ENCODE measurements around the gene CCM2L.
"Not testable (repeated sequence)": the region's sequence is repeated elsewhere in the genome, so short reads cannot be mapped to it uniquely, and the experiment has no call there.

CCM2L gene

DNA sequence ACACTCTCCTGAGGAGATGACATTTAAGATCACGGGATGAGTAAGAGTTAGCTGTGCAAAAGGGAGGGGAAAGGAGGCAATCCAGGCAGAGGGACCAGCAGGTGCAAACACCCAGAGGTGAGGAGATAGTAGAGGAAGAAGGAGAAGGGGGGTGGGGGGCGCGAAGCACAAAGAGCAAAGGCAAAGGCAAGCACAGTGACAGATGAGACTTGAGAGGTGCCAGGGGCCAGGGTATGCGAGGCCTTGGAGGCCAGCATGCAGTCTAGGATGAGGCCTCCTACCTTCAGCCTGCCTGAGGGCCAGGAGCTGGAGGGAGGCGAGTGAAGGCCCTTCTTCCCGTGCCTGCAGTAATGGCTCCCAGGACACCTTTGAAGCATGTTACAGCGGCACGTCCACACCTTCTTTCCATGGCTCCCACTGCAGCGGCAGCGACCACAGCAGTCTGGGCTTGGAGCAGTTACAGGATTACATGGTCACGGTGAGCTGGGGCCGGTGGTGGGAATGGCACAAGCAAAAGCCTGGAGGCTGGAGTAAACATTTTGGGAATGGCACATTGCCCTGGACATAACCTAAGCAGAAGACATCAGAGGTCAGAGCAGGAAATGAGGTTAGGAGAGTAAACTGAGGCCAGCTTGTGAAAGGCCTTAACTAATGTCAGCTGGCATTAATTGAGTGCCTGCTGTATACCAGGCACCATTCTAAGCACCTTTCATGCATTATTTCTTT lies 18.6 kb downstream of the CCM2L start:
- DNase-seq (ENCODE audit: low read depth in 2 of 2), result no peak

GRCh38 chr20:32029561-32029960 lies 19.3 kb downstream of the CCM2L start:
- no peak for DNase-seq (ENCODE audit: low read depth in 2 of 2)

GRCh38 chr20:32031007-32031958 lies 21.0 kb downstream of the CCM2L start:
- DNase-seq (ENCODE audit: low read depth in 2 of 2), result peak; percentile 21 to 51

GRCh38 chr20:32033316-32033715 lies 23.1 kb downstream of the CCM2L start:
- no peak for DNase-seq (ENCODE audit: low read depth in 2 of 2)

DNA sequence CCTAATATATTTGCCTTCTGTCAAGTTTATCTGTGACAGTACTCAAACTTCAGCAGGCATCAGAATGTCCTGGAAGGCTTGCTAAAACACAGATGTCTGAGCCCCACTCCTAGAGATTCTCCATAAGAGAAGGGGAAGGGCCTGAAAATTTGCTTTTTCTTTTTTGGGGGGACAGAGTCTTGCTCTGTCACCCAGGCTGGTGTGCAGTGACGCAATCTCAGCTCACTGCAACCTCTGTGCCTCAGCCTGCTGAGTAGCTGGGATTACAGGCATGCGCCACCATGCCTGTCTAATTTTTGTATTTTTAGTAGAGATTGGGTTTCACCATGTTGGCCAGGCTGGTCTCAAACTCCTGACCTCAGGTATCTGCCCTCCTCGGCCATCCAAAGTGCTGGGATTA lies 23.5 kb downstream of the CCM2L start:
- not testable (repeated sequence) for DNase-seq (ENCODE audit: low read depth in 2 of 2)

- no peak for DNase-seq (ENCODE audit: low read depth in 2 of 2)
Observed at GRCh38 chr20:32034581-32035425, 24.6 kb downstream of the CCM2L start.

GRCh38 chr20:32035426-32035779 lies 25.2 kb downstream of the CCM2L start:
- no peak for DNase-seq (ENCODE audit: low read depth in 2 of 2)

GRCh38 chr20:32036252-32036651 lies 26.0 kb downstream of the CCM2L start:
- no peak for DNase-seq (ENCODE audit: low read depth in 2 of 2)

DNA sequence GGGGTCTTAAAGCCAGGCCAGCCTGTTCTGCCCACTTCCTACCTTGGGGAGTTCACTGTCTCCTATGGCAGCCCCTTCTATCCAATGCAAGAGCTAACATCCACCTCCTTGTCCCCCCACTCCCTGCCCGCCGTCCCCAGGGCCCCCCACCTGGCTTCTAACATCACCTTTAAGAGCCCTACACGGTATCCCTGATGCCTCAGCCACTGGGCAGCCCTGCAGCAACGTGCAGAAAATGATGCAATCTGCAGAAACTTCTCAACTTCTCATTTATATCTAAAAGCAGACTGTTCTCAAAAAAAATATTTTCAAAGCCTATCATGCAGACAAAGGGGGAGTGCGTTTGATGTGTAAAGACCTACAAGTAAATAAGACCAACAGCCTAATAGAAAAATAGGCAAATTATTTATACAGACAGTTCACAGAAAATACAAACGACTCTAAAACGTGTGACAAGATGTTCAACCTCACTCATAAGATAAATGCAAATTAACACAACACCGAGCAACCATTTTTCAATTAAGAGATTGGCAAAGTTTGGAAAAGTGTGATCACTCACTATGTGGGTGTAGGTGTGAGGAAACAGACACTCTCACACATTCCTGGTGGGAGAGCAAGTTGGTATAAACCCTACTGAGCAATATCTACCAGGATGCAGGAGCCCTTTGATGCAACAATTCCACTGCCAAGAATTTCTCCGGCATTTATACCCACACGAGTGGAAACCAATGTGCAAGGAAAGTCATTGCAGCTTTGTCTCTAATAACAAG lies 26.7 kb downstream of the CCM2L start:
- DNase-seq (ENCODE audit: low read depth in 2 of 2), result no peak

DNA sequence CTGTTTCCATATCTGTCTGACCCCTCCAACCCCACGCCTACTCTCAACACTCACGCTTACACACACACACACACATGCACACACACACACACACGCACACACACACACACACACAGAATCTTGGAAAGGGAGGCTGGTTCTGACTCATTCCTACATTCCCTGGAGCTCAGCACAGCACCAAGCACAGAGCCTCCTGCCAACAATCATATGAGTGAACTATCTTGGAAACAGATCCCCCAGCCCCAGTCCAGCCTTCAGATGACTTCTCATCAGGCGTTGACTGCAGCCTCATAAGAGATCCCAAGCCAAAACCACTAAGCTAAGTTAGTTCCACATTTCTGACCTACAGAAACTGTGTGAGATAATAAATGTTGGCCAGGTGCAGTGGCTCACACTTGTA lies 27.7 kb downstream of the CCM2L start:
- DNase-seq (ENCODE audit: low read depth in 2 of 2), result no peak

DNA sequence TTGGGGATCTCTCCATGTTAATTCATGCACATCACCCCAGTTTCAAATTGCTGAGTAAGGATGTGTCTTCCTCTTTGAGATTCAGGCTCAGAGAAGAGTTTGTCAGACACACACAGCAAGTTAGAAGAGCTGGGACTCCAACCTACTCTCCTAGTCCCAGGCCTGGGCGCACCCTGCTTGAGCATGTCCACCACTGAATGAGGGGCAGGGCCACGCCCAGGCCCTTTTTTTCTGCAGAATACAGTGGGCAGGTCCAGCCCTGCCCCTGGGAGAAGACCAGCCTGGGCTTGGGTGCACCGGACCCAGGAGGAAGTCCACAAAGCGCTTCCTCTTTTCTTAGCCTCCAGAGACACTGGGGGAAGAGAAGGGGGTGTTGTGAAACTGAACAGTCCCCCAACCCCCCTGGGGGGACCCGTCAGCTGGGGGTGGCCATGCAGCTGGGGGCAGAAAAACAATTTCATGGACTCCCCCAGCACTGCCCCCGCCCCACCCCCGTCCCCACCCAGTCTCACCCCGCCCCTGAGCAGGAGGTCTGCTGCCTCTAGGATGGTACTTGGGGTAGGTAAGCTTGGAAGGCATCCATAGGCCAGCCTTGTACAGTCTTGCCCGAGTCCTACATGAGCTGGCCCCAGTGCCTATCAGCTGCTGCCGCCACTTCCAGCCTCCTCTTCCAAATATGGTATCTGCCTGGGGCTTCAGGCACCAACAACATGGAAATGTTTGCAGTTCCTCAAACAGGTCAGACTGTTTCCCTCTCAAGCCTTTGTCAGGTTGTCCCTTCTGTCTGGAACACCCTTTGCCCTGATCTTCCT lies 30.1 kb downstream of the CCM2L start:
- DNase-seq (ENCODE audit: low read depth in 2 of 2), result no peak

GRCh38 chr20:32045999-32046398 lies 35.8 kb downstream of the CCM2L start:
- DNase-seq (ENCODE audit: low read depth in 2 of 2), result no peak

DNA sequence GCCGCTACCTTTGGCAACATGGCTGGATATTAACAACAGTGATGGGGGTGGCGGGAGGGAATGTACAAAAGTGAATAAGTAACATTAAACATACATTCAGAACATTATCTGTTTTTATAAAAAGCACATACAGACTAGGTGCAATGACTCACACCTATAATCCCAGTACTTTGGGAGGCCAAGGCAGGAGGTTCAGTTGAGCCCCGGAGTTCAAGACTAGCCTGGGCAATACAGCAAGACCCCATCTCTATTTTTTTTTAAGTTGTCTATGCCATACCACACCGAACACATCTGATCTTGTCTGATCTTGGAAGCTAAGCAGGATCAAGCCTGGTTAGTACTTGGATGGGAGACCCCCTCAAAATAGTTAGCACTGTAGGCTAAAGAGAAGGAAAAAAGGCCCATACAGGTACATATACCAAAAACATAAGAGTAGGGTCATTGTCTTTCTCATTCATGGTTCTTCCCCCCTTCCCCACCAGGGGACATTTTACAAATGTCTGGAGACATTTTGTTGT lies 40.1 kb downstream of the CCM2L start:
- DNase-seq (ENCODE audit: low read depth in 2 of 2), result no peak

DNA sequence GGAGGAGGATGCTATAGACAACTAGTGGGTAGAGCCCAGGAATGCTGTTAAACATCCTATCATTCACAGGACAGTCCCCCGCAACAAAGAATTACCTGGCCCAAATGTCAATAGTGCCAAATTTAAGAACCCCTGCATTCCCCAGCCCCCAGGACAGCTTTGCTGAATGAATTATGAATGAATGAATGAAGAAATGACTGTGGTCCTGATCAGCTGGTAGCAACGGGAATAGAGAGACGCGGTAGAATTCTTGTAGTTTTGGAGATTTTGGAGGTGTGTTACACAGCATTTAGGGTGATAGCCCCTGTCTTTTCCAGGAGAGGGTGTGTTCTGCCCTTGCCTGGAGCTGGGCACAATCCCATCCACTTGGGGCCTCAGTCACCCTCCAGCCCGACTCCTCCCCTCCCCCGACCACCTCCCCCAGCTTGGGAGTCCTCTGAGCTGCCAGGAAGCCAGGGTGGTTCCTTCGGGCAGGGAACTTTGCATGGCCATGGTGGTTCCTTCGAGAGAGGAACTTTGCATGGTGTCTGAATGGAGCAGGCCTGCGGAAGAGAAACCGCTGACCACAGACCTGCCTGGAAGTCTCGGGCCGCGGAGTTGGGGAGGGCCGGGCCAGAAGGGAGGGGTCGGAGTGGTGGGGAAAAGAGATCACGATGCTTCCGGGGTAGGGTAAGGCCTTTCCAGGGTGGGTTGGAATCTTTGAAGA lies 40.8 kb downstream of the CCM2L start:
- no peak for DNase-seq (ENCODE audit: low read depth in 2 of 2)

DNA sequence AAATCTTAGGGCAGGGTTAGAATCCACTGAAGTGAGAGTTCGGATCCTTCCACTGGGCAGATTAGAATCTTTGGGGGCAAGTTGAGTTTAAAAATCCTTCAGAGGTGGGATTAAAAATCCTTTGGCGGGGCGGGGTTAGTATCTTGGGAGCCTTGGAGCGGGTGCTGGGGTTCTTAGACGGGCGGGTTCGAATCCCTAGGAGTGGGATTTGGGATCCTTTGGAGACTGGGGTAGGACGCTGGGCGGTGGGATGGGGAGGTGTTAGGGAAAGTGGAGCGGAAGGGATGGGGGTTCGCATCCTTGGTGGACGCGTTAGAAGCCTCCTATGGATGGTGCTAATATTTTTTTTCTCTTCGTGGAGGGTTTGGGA lies 41.5 kb downstream of the CCM2L start:
- no peak for DNase-seq (ENCODE audit: low read depth in 2 of 2)

- DNase-seq (ENCODE audit: low read depth in 2 of 2), result no peak
Observed at GRCh38 chr20:32052090-32052777, 42.0 kb downstream of the CCM2L start, which contains the start of gene HCK. Gene HCK (plus strand): TSS chr20:32052242.

DNA sequence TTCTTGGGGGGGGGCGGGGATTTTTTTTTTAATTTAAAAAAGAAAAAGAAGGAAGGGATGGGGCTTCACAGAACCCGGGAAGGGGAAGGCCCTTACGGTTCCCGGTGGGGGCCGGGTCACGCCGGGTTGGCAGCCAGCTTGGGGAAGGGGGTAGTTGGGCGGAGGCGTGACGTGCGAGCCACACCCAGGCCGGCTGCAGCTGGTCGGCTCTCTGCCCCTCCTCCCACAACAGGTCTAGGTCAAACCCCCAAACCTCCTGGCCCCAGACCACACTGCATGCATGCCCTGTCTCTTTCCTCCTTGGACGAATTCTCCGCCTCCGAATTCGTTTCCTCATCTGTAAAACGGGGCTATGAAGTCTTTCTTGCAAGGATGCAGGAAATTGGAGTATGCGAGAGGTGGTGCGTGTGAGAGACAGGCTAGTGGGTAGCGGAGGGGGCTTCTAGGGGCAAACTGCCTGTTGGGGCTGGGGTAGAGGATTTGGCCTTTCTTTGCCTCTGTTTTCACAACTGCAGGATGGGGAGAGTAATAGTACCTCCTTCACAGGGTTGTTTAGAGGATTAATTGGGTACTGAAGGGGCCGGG lies 42.6 kb downstream of the CCM2L start:
- no peak for DNase-seq (ENCODE audit: low read depth in 2 of 2)

DNA sequence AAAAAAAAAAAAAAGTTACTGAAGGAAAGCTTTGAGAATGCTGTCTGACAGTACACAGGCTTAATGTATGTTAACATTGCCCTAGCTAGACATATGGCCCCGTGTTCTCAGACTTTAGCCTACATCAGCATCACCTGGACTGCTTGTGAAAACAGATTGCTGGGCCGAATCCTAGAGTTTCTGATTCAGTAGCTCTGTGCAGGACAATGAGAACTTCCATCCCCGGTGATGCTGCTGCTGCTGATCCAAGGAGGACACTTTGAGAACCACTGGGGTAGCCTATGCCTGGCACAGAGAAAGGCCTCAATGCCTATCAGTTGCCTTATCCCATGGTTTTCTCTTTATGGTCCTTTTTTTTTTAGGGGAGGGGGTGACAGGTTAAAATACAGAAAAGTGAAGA lies 43.4 kb downstream of the CCM2L start:
- DNase-seq (ENCODE audit: low read depth in 2 of 2), result no peak
